SJCRH30 (cell line): ENCODE results near the gene SPATS2L. TPM values are rescaled to one million over a fixed set of nuclear protein-coding genes. Genes with fewer than 3 reads are reported as not detected.

Experiments used
- DNase-seq, 2 experiments: peaks; one replicate each; pipeline ENCODE4 v3.0.0-alpha.2; 2015 to 2020
- H3K27ac ChIP-seq: fragments of 250-450 bp; sonication (Bioruptor Pico); 2 replicates; pipeline ENCODE4 v1.5.1; 2020; ENCODE audit warnings: mild to moderate bottlenecking, moderate library complexity
- H3K27me3 ChIP-seq: fragments of 250-450 bp; sonication (Bioruptor Pico); 2 replicates; pipeline ENCODE4 v1.5.1; 2020; ENCODE audit warnings: mild to moderate bottlenecking, moderate library complexity
- H3K36me3 ChIP-seq: fragments of 250-450 bp; sonication (Bioruptor Pico); 2 replicates; pipeline ENCODE4 v1.5.1; 2020; ENCODE audit warnings: mild to moderate bottlenecking, moderate library complexity
- H3K4me1 ChIP-seq: fragments of 250-450 bp; sonication (Bioruptor Pico); 2 replicates; pipeline ENCODE4 v1.5.1; 2020; ENCODE audit warnings: mild to moderate bottlenecking, moderate library complexity
- H3K4me3 ChIP-seq: fragments of 250-450 bp; sonication (Bioruptor Pico); 2 replicates; pipeline ENCODE4 v1.5.1; 2020; ENCODE audit warnings: mild to moderate bottlenecking, moderate library complexity
- H3K9me3 ChIP-seq: fragments of 250-450 bp; sonication (Bioruptor Pico); replicated peaks from 2 replicates; pipeline ENCODE4 v1.5.1; 2020; ENCODE audit warnings: mild to moderate bottlenecking, moderate library complexity
- total RNA-seq: library from RNA; depleted of rRNA; stranded (reverse); fragments of >200 nt; shearing (Covaris generic); gene quantifications from 2 replicates; pipeline ENCODE4 v1.2.3, GENCODE V29; 2014

The SPATS2L gene
- total RNA-seq, 1 experiment from 2014 or later = 339 TPM

DNA sequence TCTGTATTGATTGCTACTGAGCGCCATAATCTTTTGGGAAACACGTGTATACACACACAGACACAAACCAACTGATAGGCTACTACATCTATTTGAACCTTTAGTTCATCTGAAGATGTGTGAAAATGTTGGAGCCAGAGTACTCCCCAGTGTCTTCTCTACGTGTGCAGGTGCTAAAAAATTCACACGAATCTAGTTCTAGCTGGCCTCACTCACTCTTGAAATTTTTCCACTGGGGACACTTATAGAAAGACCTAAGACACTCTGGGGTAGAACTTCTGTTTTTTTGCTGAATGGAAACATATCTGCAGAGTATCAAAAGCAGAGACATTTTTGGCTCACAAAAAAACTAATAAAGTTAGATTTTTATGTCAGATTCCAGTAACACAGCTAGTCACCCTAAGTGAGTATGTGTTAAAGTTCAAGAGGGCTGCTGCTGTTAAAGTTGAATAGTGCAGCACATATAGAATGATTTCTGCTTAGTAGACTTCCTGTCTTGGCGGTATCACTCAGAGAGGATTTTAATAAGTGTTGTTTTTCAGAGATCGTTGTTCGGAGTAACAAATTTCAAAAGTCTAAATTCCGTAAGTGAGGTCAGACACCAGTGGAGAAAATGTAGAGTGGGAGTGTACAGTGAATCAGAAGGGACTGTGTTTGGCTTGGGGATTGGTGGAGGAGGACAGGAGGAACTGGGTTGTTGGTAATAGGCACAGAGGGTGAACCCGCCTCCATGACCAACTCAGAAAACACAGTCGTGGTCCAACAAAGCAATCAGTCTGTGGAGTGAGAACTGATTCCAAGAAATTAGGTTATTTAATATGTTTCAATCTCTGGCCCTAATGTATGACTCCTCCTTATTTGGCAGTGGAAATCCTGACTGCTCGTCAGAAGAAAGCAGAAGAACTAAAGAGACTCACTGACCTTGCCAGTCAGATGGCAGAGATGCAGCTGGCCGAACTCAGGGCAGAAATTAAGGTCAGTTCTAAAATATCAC lies 160.2 kb downstream of the SPATS2L start:
- H3K27ac ChIP-seq = peak overlapping the region; percentile 78; the same call in 1 of the 2 replicates
- peaks cover 90% of the 10 kb centered on the region for H3K36me3 ChIP-seq
- H3K9me3 ChIP-seq = no peaks in the 10 kb centered on the region
- peaks cover 51% of the 10 kb centered on the region for H3K4me1 ChIP-seq
- no peak for DNase-seq
- H3K27me3 ChIP-seq = no peaks in the 10 kb centered on the region
- no peak overlapping the region for H3K4me3 ChIP-seq

GRCh38 chr2:200467806-200468681 lies 161.6 kb downstream of the SPATS2L start:
- Histone ChIP-seq H3K27ac (peak overlapping the region; percentile 78), H3K36me3 (peaks cover 87% of the 10 kb centered on the region), H3K4me1 (peaks cover 51% of the 10 kb centered on the region), H3K27me3 (no peaks in the 10 kb centered on the region), H3K9me3 (no peaks in the 10 kb centered on the region), H3K4me3 (no peak overlapping the region)
- peak; percentile 65 to 85 for DNase-seq

DNA sequence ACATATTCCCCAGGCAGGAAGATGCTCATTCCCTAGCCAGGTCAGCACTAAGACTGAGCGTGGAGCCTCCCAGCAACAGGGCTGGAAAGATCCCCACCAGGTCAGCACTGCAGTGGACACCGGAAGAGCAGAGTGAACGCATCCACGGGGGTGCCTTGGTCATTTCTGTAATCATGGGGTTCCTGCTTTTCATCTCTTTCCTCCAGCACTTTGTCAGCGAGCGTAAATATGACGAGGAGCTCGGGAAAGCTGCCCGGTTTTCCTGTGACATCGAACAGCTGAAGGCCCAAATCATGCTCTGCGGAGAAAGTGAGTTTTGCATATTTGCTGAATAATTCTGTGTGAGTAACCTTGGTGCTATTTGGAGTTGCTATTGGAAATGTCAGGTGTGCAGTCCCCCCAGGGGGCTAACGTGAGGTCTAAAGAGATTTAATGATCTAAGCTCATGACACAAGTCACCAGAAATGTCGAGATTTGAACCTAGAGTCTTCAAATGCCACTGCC lies 163.3 kb downstream of the SPATS2L start:
- Histone ChIP-seq H3K4me1 (peaks cover 51% of the 10 kb centered on the region), H3K27ac (peak overlapping the region; percentile 78), H3K9me3 (no peaks in the 10 kb centered on the region), H3K4me3 (no peak overlapping the region), H3K27me3 (no peaks in the 10 kb centered on the region), H3K36me3 (peaks cover 84% of the 10 kb centered on the region)
- peak; percentile 62 to 71 for DNase-seq

- Histone ChIP-seq H3K9me3 (no peaks in the 10 kb centered on the region), H3K4me3 (no peak overlapping the region), H3K27me3 (no peaks in the 10 kb centered on the region), H3K4me1 (peaks cover 51% of the 10 kb centered on the region), H3K36me3 (peaks cover 84% of the 10 kb centered on the region), H3K27ac (peak overlapping the region; percentile 78)
- DNase-seq = peak; percentile 79 to 91
These were observed 163.7 kb downstream of the SPATS2L start for GRCh38 chr2:200470230-200470629.

DNA sequence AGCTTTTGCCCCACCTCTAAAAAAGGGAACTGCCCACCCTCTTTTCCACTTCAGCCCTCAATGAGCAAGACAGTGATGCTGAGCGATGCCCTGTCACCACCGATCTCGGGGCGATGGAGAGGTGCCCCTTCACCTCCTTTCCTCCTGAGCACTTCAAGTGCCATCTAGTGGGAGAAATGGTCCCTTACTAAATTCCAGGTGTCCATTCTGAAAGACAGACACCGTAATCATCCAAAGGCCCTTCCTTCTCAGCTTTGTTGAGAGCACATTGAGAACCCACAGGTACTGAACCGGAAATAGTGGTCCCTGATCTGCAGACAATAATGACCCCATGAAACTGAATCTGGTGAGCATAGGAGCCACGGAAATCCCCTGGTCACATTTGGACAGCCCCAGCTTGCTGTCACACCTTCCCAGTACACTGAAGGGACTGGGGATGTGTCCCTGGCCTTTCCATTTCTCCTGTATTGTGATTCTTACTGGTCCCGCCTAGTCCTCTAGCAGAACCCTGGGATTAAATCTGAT lies 164.9 kb downstream of the SPATS2L start:
- peaks cover 46% of the 10 kb centered on the region for H3K4me1 ChIP-seq
- H3K27ac ChIP-seq = no peak overlapping the region; the same call in 1 of the 2 replicates
- no peak for DNase-seq
- H3K36me3 ChIP-seq = peaks cover 84% of the 10 kb centered on the region
- no peak overlapping the region for H3K4me3 ChIP-seq
- H3K27me3 ChIP-seq = no peaks in the 10 kb centered on the region
- H3K9me3 ChIP-seq = no peaks in the 10 kb centered on the region

DNA sequence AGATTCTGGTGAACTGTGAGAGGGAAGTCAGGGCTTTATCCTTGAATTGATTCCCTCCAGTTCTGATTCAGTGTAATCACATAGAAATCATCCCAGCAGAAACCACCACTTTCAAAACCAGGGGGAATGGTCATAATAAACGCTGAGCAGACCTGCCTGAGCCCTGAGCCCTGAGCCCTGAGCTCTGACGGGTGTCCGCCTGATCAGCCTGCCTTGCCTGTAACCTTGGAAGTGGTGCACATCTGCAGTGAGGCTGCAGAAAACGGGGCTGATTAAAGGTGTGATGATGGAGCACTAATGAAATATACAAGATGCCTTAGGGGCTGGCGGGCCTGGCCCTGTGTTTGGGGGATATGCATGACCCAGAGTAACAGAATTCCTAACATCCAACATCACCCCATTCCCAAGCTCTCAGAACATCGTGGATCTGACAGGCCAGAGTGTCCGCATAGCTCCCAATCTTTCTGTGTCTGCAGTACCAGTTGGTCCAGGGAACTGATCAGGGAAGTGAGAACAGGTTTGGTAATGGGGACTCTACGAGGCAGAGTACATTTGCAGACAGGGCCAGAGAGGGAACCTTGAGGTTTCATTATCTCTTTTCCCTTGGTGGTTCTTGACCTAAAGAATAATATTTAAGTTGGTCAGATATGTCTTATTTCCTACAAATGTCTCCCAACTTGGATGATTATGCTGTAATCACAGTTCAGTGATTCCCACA lies 165.6 kb downstream of the SPATS2L start:
- peaks cover 84% of the 10 kb centered on the region for H3K36me3 ChIP-seq

DNA sequence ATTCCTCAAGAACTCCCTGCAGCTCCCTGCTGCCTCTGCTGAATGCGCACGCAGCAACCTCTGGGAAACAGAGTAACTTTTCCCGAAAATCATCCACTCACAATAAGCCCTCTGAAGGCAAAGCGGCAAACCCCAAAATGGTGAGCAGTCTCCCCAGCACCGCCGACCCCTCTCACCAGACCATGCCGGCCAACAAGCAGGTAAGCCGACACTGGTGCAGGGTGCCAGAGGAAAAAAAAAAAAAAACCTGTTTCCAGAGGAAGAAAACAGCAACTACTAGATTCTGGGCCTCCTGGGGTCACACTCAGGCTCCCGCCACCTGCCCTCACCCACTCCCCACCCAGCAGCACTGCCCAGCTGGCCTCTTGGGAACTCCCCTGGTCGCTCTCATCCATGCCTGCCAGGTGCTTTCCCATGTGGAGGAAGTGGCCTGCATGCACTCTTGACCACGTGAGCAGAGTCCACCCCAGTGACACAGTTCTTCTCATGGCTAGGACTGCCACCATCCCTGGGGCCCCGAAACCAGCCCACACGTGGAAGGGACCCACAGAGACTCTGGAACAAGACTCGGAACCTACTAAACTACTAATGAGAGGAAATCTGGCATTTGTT lies 166.5 kb downstream of the SPATS2L start:
- peaks cover 83% of the 10 kb centered on the region for H3K36me3 ChIP-seq
- no peak overlapping the region for H3K27ac ChIP-seq
- no peaks in the 10 kb centered on the region for H3K9me3 ChIP-seq
- H3K27me3 ChIP-seq = no peaks in the 10 kb centered on the region
- DNase-seq = no peak
- no peak overlapping the region for H3K4me3 ChIP-seq
- H3K4me1 ChIP-seq = peaks cover 31% of the 10 kb centered on the region

More for the DNA sequence above, 165.6 kb downstream of the SPATS2L start:
- Histone ChIP-seq H3K27me3 (no peaks in the 10 kb centered on the region), H3K4me1 (peaks cover 39% of the 10 kb centered on the region), H3K4me3 (no peak overlapping the region), H3K27ac (no peak overlapping the region), H3K9me3 (no peaks in the 10 kb centered on the region)
- no peak for DNase-seq

DNA sequence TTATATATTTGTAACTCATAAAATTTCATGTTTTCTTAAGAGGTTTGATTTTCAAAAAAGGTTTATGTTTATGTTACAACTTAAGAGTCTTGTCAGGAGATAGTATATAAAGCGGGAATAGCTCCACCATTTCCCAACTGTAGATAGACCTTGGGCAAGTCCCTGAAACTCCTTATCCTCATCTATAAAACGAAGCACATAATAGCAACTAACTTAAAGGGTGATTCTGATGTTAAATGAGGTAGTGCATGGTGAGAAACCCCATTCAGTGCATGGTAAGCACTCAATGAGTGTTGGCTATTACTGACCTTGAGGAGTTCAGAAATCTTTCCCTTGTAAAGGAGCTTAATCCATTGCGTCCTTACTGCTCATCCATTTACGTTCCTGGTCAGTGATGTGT lies 169.3 kb downstream of the SPATS2L start:
- Histone ChIP-seq H3K4me3 (no peak overlapping the region), H3K36me3 (peaks cover 89% of the 10 kb centered on the region), H3K27me3 (no peaks in the 10 kb centered on the region), H3K4me1 (peaks cover 4% of the 10 kb centered on the region), H3K9me3 (no peaks in the 10 kb centered on the region), H3K27ac (no peak overlapping the region)
- DNase-seq = no peak

DNA sequence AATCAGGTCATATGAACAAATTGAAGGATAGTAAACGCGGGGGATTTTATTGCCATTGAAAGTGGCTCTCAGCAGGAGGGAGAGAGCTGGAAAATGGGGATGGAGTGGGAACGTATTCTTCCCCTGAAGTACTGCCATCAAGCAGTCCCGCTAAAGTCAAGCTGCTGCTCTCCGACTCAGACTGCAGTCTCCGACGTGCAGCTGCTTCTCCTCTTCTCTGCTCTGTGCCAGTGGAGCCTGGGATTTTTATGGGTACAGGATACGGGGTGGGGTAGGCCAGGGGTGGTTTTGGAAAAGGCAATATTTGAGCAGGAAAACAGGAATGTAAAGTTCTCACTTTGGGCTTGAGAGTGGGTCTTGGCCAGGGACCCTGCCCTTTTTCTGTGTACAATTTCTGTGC lies 170.3 kb downstream of the SPATS2L start:
- no peak overlapping the region for H3K27ac ChIP-seq

DNA sequence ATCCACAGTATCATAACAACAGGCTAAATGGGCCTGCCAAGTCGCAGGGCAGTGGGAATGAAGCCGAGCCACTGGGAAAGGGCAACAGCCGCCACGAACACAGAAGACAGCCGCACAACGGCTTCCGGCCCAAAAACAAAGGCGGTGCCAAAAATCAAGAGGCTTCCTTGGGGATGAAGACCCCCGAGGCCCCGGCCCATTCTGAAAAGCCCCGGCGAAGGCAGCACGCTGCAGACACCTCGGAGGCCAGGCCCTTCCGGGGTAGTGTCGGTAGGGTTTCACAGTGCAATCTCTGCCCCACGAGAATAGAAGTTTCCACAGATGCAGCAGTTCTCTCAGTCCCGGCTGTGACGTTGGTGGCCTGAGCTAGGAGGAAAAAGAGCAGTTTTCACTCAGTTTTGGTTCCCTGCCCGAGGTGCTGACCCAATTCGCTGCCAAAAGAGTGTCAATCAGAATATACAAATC lies 171.2 kb downstream of the SPATS2L start:
- Histone ChIP-seq H3K4me1 (no peaks in the 10 kb centered on the region), H3K4me3 (no peak overlapping the region), H3K9me3 (no peaks in the 10 kb centered on the region), H3K27me3 (no peaks in the 10 kb centered on the region), H3K36me3 (peaks cover 85% of the 10 kb centered on the region), H3K27ac (no peak overlapping the region)
- no peak for DNase-seq

More for the DNA sequence above, 170.3 kb downstream of the SPATS2L start:
- no peak for DNase-seq
- Histone ChIP-seq H3K36me3 (peaks cover 89% of the 10 kb centered on the region), H3K27me3 (no peaks in the 10 kb centered on the region), H3K4me1 (no peaks in the 10 kb centered on the region), H3K4me3 (no peak overlapping the region), H3K9me3 (no peaks in the 10 kb centered on the region)

- Histone ChIP-seq H3K27me3 (no peaks in the 10 kb centered on the region), H3K4me3 (no peak overlapping the region), H3K9me3 (no peaks in the 10 kb centered on the region), H3K36me3 (peaks cover 79% of the 10 kb centered on the region), H3K27ac (no peak overlapping the region), H3K4me1 (no peaks in the 10 kb centered on the region)
- no peak for DNase-seq
These were observed 173.3 kb downstream of the SPATS2L start for GRCh38 chr2:200479692-200480265.

DNA sequence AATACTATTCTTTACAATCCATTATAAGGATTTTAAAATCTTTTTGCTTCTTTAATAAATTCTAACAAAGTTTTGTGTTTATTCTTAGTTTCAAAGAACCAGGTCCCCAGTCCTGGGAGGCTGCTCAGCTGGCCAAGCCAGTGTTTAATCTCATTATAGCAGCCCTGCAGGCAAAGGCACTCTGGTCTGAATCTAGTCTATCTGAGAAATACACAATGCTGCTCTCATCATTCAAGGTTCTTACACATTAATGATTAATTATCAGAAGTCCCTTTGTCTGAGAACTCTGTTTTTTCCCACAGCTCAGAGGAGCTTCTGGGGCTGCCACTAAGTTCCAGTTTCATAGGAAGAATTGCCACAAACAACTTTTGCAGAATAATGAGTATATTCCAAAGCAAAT lies 175.7 kb downstream of the SPATS2L start:
- Histone ChIP-seq H3K27ac (no peak overlapping the region), H3K4me3 (no peak overlapping the region)
- DNase-seq = no peak

DNA sequence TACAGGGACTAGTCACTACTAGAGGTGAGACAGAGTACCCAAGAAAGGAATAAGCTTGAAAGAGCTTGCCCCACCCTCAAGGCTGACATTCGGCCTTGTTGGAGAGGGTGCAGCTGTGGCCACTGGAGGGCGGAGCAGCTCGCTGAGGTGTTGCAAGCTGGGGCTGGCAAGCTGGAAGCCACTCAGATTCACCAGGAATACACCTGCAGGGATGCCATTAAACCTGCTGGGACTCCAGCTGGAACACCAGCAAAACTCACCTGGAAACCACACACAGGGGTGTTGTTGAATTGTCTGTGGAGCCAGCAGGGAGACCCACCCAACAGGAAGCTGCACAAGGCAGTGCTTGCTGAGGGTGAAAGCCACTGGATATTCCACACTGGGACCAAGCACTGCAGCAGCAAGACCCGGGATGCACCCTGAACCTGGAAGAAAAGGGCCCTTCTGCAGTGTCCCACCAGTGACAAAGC lies 177.3 kb downstream of the SPATS2L start:
- no peak overlapping the region for H3K27ac ChIP-seq
- H3K4me1 ChIP-seq = peaks cover 6% of the 10 kb centered on the region; the same call in 1 of the 2 replicates
- no peaks in the 10 kb centered on the region for H3K9me3 ChIP-seq
- peaks cover 45% of the 10 kb centered on the region for H3K36me3 ChIP-seq
- peak; percentile 37 to 39 for DNase-seq
- no peaks in the 10 kb centered on the region for H3K27me3 ChIP-seq
- H3K4me3 ChIP-seq = no peak overlapping the region

More for the DNA sequence above, 175.7 kb downstream of the SPATS2L start:
- Histone ChIP-seq H3K36me3 (peaks cover 55% of the 10 kb centered on the region), H3K27me3 (no peaks in the 10 kb centered on the region), H3K4me1 (peaks cover 4% of the 10 kb centered on the region; the same call in 1 of the 2 replicates), H3K9me3 (no peaks in the 10 kb centered on the region)
